Measurements from ENCODE around the gene DEUP1.
A peak's percentile ranks its signal among the peaks of the same experiment; 100 is the strongest.

GRCh38 chr11:93361435-93361834 lies 30.9 kb downstream of the DEUP1 start:
- TF ChIP-seq CTCF (IDR thresholded peaks at IDR 0.05; ENCODE audit: borderline replicate concordance, extremely low read depth, low read length, poor library complexity, severe bottlenecking) (peak; percentile 7), EZH2 (IDR thresholded peaks at IDR 0.05; ENCODE audit: borderline replicate concordance, low read depth, low read length, severe bottlenecking) (no peak)

All from DND-41 (cell line).